IPS DF 6.9 (cell line): Measurements from ENCODE around the gene EML4.

ENCODE experiments used
- DNase-seq: peaks from one replicate; pipeline ENCODE4 v3.0.0-alpha.2; 2013; ENCODE audit warnings: low read depth, low spot score
- H3K27ac ChIP-seq: one replicate; pipeline ENCODE4 v1.5.1; 2013; ENCODE audit warnings: low read length, control low read depth
- H3K27me3 ChIP-seq: 2 replicates; pipeline ENCODE4 v1.6.1; 2013; ENCODE audit warnings: mild to moderate bottlenecking, low read length; ENCODE audit not compliant: control insufficient read depth, insufficient read depth
- H3K36me3 ChIP-seq: 2 replicates; pipeline ENCODE4 v1.6.1; 2013; ENCODE audit warnings: low read length; ENCODE audit not compliant: control insufficient read depth, insufficient read depth
- H3K4me1 ChIP-seq: 2 replicates; pipeline ENCODE4 v1.6.1; 2013; ENCODE audit warnings: low read length; ENCODE audit not compliant: control insufficient read depth, insufficient read depth
- H3K4me3 ChIP-seq: 2 replicates; pipeline ENCODE4 v1.5.1; 2013; ENCODE audit warnings: mild to moderate bottlenecking, low read length
- H3K9me3 ChIP-seq: 2 replicates; pipeline ENCODE4 v1.6.1; 2013; ENCODE audit warnings: low read length, inconsistent platforms; ENCODE audit not compliant: control insufficient read depth, insufficient read depth
- WGBS: extraction: QIAGEN DNeasy Blood & Tissue Kit; methylation state at CpG from one replicate; pipeline ENCODE4 v1.1.7; 2013; ENCODE audit warnings: mixed read lengths, missing lambda C conversion rate; ENCODE audit not compliant: insufficient read length, insufficient coverage; 5-methylcytosine and 5-hydroxymethylcytosine counted together

The EML4 gene

DNA sequence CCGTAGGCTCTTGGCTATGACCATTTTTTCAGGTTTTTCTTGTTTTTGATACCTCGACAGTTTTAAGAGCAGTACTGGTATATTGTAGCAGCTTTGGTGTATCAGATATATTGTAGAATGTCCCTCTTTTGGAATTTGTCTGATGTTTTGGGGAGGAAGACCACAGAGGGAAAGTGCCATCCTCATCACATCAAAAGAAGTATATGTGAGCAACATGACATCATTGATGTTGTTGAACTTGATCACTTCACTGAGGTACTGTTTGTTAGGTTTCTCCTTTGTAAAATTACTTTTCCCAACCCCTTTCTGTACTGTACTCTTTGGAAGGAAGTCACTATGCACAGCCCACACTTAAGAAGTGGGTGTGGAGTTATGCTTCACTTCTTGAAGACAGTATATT, 41.0 kb downstream of the EML4 start:
- Histone ChIP-seq H3K27me3 (no peaks in the 10 kb centered on the region), H3K4me3 (no peak overlapping the region), H3K9me3 (no peaks in the 10 kb centered on the region), H3K36me3 (no peaks in the 10 kb centered on the region), H3K27ac (no peak overlapping the region), H3K4me1 (no peaks in the 10 kb centered on the region)
- no CpG with 5 or more reads among the region's 2 CpGs for WGBS
- no peak for DNase-seq

DNA sequence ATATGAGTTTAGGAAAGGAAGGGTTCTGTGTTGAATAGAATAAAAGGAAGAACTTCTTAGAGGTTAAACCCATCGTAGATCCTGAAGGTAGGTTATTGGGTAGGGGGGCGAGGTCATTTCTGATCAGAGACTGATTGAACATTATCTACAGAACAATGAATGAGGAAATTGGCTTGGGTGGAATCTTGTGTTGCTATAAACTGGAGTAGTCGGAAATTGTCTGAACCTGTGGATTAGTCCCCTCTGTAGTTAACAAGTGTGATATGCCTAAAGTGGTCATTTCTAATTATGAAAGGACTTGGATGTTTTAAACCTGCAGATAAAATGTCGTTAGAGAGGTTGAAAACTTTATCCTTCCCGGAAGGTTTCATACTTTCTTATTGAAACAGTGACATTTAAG, 42.1 kb downstream of the EML4 start:
- Histone ChIP-seq H3K27me3 (no peaks in the 10 kb centered on the region), H3K4me1 (no peaks in the 10 kb centered on the region), H3K36me3 (no peaks in the 10 kb centered on the region), H3K9me3 (no peaks in the 10 kb centered on the region), H3K4me3 (no peak overlapping the region), H3K27ac (no peak overlapping the region)
- WGBS: no CpG with 5 or more reads among the region's 5 CpGs
- no peak for DNase-seq

DNA sequence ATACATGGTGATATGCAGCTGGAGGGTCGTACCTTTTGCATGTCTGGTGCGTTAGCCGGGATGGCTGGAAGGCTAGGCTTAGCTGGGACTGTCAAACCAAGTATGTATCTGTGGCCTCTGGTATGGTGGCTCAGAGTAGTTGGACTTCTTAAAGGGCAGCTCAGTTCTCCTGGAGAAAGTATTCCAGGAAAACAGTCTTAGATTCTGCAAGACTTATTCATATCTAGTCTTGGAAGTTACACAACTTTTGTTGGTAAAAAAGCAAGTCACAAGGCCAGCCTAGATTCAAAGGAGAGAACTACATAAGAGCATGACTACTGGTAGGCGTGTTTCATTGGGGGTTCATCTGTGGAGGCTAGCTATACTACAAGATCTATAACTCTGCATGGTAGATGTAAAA, 45.5 kb downstream of the EML4 start:
- WGBS: no CpG with 5 or more reads among the region's 4 CpGs
- Histone ChIP-seq H3K27me3 (no peaks in the 10 kb centered on the region), H3K4me3 (no peak overlapping the region), H3K27ac (no peak overlapping the region), H3K4me1 (no peaks in the 10 kb centered on the region), H3K9me3 (no peaks in the 10 kb centered on the region), H3K36me3 (no peaks in the 10 kb centered on the region)
- DNase-seq: no peak

DNA sequence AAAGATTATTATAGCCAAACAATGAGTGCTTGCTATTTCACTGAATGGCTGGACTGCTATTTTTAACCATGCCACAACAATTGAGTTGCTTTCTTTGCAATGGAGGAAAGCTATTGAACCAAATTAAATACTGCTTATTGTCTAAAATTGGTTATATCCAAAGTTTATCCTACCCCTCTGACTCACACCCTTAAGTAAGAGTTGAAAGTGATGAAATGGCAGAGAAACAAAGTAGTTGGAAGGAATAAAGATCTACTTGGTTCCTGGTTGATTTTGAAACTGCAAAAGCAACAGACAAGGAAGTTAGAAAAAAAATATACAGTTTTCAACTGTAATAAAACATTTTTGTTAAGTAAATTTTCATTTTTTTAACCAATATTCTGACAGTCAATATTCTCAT, 47.5 kb downstream of the EML4 start:
- H3K36me3 ChIP-seq: no peaks in the 10 kb centered on the region
- no peaks in the 10 kb centered on the region for H3K9me3 ChIP-seq
- no peak for DNase-seq
- no peak overlapping the region for H3K4me3 ChIP-seq
- H3K4me1 ChIP-seq: no peaks in the 10 kb centered on the region
- no peak overlapping the region for H3K27ac ChIP-seq
- H3K27me3 ChIP-seq: no peaks in the 10 kb centered on the region

DNA sequence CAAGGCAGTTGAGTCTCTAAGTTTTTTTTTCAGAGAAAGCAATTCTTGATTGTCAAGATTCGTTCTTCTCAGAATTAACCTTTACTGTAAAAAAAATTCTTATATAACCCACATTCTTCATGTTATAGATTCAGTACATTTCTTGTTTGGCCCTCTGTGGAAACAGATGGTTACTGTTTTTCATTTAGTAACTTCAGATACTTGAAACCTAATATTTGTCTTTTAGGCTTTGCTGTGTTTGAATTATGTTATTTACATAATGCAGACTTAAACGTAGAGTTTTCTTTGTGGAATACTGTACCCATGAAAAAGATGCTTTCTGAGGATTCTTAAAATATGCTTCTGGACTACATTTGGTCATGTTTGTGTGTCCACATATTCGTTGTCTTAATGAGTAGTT, 48.2 kb downstream of the EML4 start:
- Histone ChIP-seq H3K4me3 (no peak overlapping the region), H3K36me3 (no peaks in the 10 kb centered on the region), H3K27me3 (no peaks in the 10 kb centered on the region), H3K9me3 (no peaks in the 10 kb centered on the region), H3K4me1 (no peaks in the 10 kb centered on the region), H3K27ac (no peak overlapping the region)
- DNase-seq: no peak
- 100% methylated on average over 1 of the region's 3 CpGs for WGBS

DNA sequence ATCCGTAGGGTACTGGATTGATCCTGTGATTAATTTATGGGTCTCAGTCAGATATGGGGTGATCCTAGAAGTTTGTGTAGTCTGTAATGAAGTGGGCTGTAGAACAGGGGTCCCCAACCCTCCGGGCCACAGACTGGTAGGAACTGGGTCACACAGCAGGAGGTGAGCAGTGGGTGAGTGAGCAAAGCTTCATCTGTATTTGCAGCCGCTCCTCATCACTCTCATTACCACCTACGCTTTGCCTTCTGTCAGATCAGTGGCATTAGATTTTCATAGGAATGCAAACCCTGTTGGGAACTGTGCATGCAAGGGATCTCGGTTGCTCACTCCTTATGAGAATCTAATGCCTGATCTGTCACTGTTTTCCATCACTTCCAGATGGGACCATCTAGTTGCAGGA, 48.8 kb downstream of the EML4 start:
- Histone ChIP-seq H3K4me1 (no peaks in the 10 kb centered on the region), H3K27me3 (no peaks in the 10 kb centered on the region), H3K4me3 (no peak overlapping the region), H3K36me3 (no peaks in the 10 kb centered on the region), H3K9me3 (no peaks in the 10 kb centered on the region), H3K27ac (no peak overlapping the region)
- no CpG with 5 or more reads among the region's 5 CpGs for WGBS
- no peak for DNase-seq

DNA sequence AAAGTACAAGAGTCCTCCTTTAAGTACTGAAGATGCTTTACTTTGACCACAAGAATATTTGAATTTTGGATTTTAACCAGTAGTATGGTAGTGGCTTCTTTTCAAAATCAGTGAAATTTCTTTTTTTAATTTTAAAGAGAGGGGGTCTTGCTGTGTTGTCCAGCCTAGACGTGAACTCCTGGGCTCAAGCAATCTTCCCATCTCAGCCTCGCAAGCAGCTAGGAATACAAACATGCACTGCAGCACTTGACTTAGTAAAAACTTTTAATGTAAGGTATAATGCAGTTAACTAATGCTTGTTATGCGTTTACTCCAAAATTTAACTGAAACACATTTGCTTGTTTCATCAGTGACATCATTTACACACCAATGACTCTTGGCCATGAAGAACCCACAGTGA, 49.6 kb downstream of the EML4 start:
- H3K36me3 ChIP-seq: no peaks in the 10 kb centered on the region
- no peaks in the 10 kb centered on the region for H3K4me1 ChIP-seq
- H3K27me3 ChIP-seq: no peaks in the 10 kb centered on the region
- H3K9me3 ChIP-seq: no peaks in the 10 kb centered on the region
- no CpG with 5 or more reads among the region's 3 CpGs for WGBS
- no peak overlapping the region for H3K4me3 ChIP-seq
- DNase-seq: no peak
- no peak overlapping the region for H3K27ac ChIP-seq

DNA sequence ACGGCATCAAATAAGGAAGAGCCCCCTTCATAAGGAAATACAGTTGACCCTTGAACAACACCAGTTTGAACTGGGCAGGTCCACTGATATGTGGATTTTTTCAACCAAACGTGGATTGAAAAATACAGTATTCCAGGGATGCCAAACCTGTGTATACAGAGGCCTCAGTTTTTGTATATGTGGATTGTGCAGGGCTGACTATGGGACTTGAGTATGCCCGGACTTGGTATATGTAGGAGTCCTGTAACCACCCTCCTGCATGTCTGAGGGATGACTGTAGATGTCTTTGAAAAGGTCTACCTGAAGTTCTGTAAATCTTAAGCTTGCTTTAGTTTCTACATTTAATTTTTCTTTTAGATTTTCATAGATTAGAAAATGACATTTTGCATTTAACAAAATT, 50.0 kb downstream of the EML4 start:
- H3K9me3 ChIP-seq: no peaks in the 10 kb centered on the region
- WGBS: no CpG with 5 or more reads among the region's 3 CpGs
- DNase-seq: no peak
- no peaks in the 10 kb centered on the region for H3K4me1 ChIP-seq
- no peak overlapping the region for H3K27ac ChIP-seq
- no peaks in the 10 kb centered on the region for H3K36me3 ChIP-seq
- no peaks in the 10 kb centered on the region for H3K27me3 ChIP-seq
- H3K4me3 ChIP-seq: no peak overlapping the region

DNA sequence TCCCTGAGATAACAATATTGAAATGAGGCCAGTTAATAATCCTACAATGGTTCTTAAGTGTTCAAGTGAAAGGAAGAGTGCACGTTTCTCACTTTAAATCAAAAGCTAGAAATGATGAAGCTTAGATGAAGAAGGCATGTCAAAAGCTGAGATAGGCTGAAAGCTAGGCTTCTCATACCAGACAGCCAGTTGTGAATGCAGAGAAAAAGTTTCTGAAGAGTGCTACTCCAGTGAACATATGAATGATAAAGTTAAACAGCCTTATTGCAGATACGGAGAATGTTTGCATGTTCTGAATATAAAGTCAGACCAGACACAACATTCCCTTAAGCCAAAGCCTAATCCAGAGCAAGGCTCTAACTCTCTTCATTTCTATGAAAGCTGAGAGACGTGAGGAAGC, 51.4 kb downstream of the EML4 start:
- Histone ChIP-seq H3K4me1 (no peaks in the 10 kb centered on the region), H3K27ac (no peak overlapping the region), H3K4me3 (no peak overlapping the region), H3K36me3 (no peaks in the 10 kb centered on the region), H3K27me3 (no peaks in the 10 kb centered on the region), H3K9me3 (no peaks in the 10 kb centered on the region)
- no CpG with 5 or more reads among the region's 3 CpGs for WGBS
- no peak for DNase-seq

DNA sequence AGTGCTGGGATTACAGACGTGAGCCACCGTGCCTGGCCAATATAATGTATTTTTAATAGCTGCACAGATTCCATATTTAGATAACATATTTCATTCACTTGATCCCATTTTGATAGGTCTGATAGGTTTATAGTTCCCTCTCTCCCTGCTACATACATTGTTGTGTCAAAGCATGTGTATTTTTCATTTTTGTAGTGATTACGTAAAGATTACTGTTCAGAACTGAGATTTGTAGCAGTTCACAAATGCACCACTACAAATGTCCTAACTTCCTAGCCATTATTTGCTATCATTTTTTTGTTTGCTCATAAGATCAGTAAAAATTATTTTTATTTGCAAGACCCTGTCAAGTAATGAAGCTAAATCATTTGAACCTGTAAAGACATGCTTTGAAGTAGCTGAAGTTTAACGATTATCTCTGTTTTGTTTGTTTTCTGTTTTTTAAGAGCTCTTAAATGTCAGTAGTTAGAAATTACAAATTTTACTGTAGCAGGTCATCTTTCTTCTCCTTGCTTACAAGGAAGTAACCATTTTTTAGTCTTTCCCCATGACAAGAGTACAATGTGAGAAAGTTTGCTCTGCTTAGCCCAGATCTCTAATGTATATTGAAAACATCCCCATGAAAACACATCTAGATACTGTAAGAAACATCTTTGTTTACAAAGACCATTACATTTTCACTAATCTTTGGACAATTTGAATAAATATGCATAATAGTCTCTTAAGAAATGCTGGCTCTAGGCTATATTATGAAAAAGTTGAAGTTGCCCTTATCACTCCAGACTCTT, 54.1 kb downstream of the EML4 start:
- Histone ChIP-seq H3K9me3 (no peaks in the 10 kb centered on the region), H3K4me1 (no peaks in the 10 kb centered on the region), H3K27me3 (no peaks in the 10 kb centered on the region), H3K36me3 (no peaks in the 10 kb centered on the region), H3K27ac (no peak overlapping the region), H3K4me3 (no peak overlapping the region)
- no CpG with 5 or more reads among the region's 4 CpGs for WGBS
- DNase-seq: no peak

DNA sequence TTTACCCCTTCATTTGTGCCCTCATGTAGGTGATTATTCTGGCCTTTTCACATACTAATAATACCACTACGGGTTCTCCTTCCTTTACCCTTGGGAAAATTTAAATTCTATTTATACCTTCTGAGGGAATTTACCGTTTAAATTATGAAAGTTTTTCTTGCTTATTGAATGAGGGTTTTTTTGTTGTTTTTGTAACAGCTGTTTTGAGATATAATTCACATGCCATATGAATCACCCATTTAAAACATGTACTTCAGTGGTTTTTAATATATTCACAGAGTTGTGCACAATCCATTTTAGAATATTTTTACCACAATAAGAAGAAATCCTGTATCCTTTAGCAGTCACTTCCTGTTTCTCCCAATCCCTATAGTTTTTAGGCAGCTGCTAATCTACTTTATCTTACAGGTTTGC, 54.7 kb downstream of the EML4 start:
- WGBS: no CpG with 5 or more reads among the region's 2 CpGs
- no peak for DNase-seq
- no peaks in the 10 kb centered on the region for H3K36me3 ChIP-seq
- no peaks in the 10 kb centered on the region for H3K27me3 ChIP-seq
- H3K4me1 ChIP-seq: no peaks in the 10 kb centered on the region
- no peak overlapping the region for H3K4me3 ChIP-seq
- H3K9me3 ChIP-seq: no peaks in the 10 kb centered on the region
- H3K27ac ChIP-seq: no peak overlapping the region
